Fibroblast of pulmonary artery (primary cell): Measurements from ENCODE around the gene ATL1.

Source experiments
- DNase-seq: peaks from one replicate; pipeline ENCODE4 v3.0.0-alpha.2; 2010; ENCODE audit warnings: low read depth
- H3K4me3 ChIP-seq: replicated peaks from 2 replicates; pipeline ENCODE4 v1.5.1; 2011; ENCODE audit warnings: low read depth, mild to moderate bottlenecking, control low read depth, low read length, moderate library complexity
- CTCF ChIP-seq: IDR thresholded peaks from 2 replicates; pipeline ENCODE4 v1.5.1; 2011; ENCODE audit warnings: mild to moderate bottlenecking, control low read depth, low read length, inconsistent platforms; ENCODE audit errors: missing control alignments

ATL1 gene

GRCh38 chr14:50523271-50524041 lies 36.5 kb upstream of the ATL1 start:
- no peak for DNase-seq
- H3K4me3 ChIP-seq, result no peak overlapping the region
- no peak for TF ChIP-seq CTCF

GRCh38 chr14:50524060-50524459 lies 35.9 kb upstream of the ATL1 start:
- no peak for DNase-seq
- H3K4me3 ChIP-seq, result no peak overlapping the region
- TF ChIP-seq CTCF, result no peak

- TF ChIP-seq CTCF, result no peak
- no peak overlapping the region for H3K4me3 ChIP-seq
- no peak for DNase-seq
Measured at GRCh38 chr14:50524731-50525515, 35.0 kb upstream of the ATL1 start.

GRCh38 chr14:50528000-50528399 lies 31.9 kb upstream of the ATL1 start:
- no peak for TF ChIP-seq CTCF
- DNase-seq, result no peak
- no peak overlapping the region for H3K4me3 ChIP-seq

GRCh38 chr14:50529288-50530179 lies 30.4 kb upstream of the ATL1 start:
- no peak for DNase-seq
- peak overlapping the region; percentile 82 for H3K4me3 ChIP-seq
- TF ChIP-seq CTCF, result no peak

- peak overlapping the region; percentile 82 for H3K4me3 ChIP-seq
- TF ChIP-seq CTCF, result no peak
- DNase-seq, result peak; percentile 35
Measured at GRCh38 chr14:50530358-50530757, 29.6 kb upstream of the ATL1 start.
